Endothelial cell of umbilical vein (primary cell): ENCODE measurements around the gene RPAP3. TPM values are rescaled to one million over a fixed set of nuclear protein-coding genes. Genes with fewer than 3 reads are reported as not detected.

Experiments
- BruUV-seq: library from RNA; stranded (reverse); fragments of 400-500 nt; replicated peaks from 2 replicates; lab custom pipeline; 2021; lab: Mats Ljungman, UMichigan
- CTCF ChIA-PET: fragments of 300-600, 350-600 bp; sonication (Branson Sonifier 250); formaldehyde crosslinking; loops from one replicate; lab custom pipeline; 2021; ENCODE audit warnings: antibody characterized with exemption, inconsistent platforms; lab: Charles Lee
- POLR2A ChIA-PET: fragments of 300-600, 350-600 bp; sonication (Branson Sonifier 250); formaldehyde crosslinking; loops from one replicate; lab custom pipeline; 2021; ENCODE audit warnings: antibody characterized with exemption, inconsistent platforms; lab: Charles Lee
- DNase-seq: peaks from one replicate; pipeline ENCODE4 v3.0.0-alpha.2; 2011; ENCODE audit warnings: low read depth, low spot score
- FAIRE-seq: peaks from 2 replicates; lab custom pipeline; 2011; peaks lifted over from hg19 to GRCh38; lab: Jason Lieb, UNC
- H2AFZ ChIP-seq: 2 replicates; pipeline ENCODE4 v1.6.0; 2012; ENCODE audit warnings: low read depth, low read length, control low read depth, inconsistent platforms
- H3K27ac ChIP-seq: 2 replicates; pipeline ENCODE4 v1.5.1; 2011; ENCODE audit warnings: low read depth, mild to moderate bottlenecking, control low read depth, low read length, moderate library complexity; ENCODE audit not compliant: insufficient read depth
- H3K27me3 ChIP-seq, 2 experiments: 2 replicates each; pipeline versions ENCODE4 v1.6.0 to v1.6.1; 2011; ENCODE audit warnings: low read length in 2 of 2, mixed read lengths in 1 of 2; ENCODE audit not compliant: control insufficient read depth in 2 of 2, insufficient read depth in 2 of 2
- H3K36me3 ChIP-seq, 2 experiments: 2 replicates in 1 of 2; 3 replicates in 1 of 2; pipeline ENCODE4 v1.5.1; 2011; ENCODE audit warnings: low read length in 2 of 2, mild to moderate bottlenecking in 1 of 2, moderate library complexity in 1 of 2; ENCODE audit not compliant: control insufficient read depth in 2 of 2, insufficient read depth in 2 of 2; ENCODE audit errors: extremely low read depth in 1 of 2
- H3K4me1 ChIP-seq: 3 replicates; pipeline ENCODE4 v1.5.1; 2011; ENCODE audit warnings: mild to moderate bottlenecking, low read length; ENCODE audit not compliant: control insufficient read depth, insufficient read depth; ENCODE audit errors: extremely low read depth
- H3K4me2 ChIP-seq: 2 replicates; pipeline ENCODE4 v1.6.1; 2011; ENCODE audit warnings: low read length, control low read depth, mixed read lengths; ENCODE audit not compliant: insufficient read depth
- H3K4me3 ChIP-seq, 3 experiments: fragments of 200-600 bp in 1 of 3; sonication (generic), shearing (Covaris generic) in 1 of 3; replicated peaks in 1 of 3; 2 replicates each; pipeline ENCODE4 v1.5.1; 2011 to 2016; ENCODE audit warnings: control low read depth in 3 of 3, low read length in 3 of 3, mild to moderate bottlenecking in 2 of 3, inconsistent platforms in 1 of 3, low read depth in 1 of 3, moderate library complexity in 1 of 3; ENCODE audit not compliant: insufficient read depth in 1 of 3
- H3K79me2 ChIP-seq: 2 replicates; pipeline ENCODE4 v1.6.0; 2012; ENCODE audit warnings: low read length, inconsistent platforms; ENCODE audit not compliant: control insufficient read depth, insufficient read depth
- H3K9ac ChIP-seq: replicated peaks from 2 replicates; pipeline ENCODE3; 2011; ENCODE audit warnings: low read length, control low read depth; ENCODE audit not compliant: insufficient read depth; ENCODE audit errors: extremely low read depth
- H3K9me1 ChIP-seq: replicated peaks from 3 replicates; pipeline ENCODE4 v1.6.0; 2011; ENCODE audit warnings: mild to moderate bottlenecking, low read length; ENCODE audit not compliant: control insufficient read depth, insufficient read depth; ENCODE audit errors: extremely low read depth
- H3K9me3 ChIP-seq: replicated peaks from 2 replicates; pipeline ENCODE4 v1.5.1; 2012; ENCODE audit warnings: low read length, inconsistent platforms; ENCODE audit not compliant: control insufficient read depth, insufficient read depth
- H4K20me1 ChIP-seq: replicated peaks from 2 replicates; pipeline ENCODE3; 2011; ENCODE audit warnings: mild to moderate bottlenecking, low read length; ENCODE audit not compliant: control insufficient read depth, insufficient read depth; ENCODE audit errors: extremely low read depth
- EZH2 ChIP-seq: IDR thresholded peaks from 2 replicates; pipeline ENCODE4 v1.6.1; 2012; ENCODE audit warnings: borderline replicate concordance, low read depth, mild to moderate bottlenecking, moderate library complexity, low read length, inconsistent platforms; ENCODE audit not compliant: severe bottlenecking
- FOS ChIP-seq: IDR thresholded peaks from 2 replicates; pipeline ENCODE4 v1.6.1; 2011; ENCODE audit warnings: mild to moderate bottlenecking, low read length, moderate library complexity, borderline replicate concordance; ENCODE audit not compliant: insufficient read depth
- MYC ChIP-seq: IDR thresholded peaks from one replicate; pipeline ENCODE4 v1.6.1; 2011; ENCODE audit warnings: mild to moderate bottlenecking, low read depth, low read length
- POLR2A ChIP-seq: IDR thresholded peaks from 2 replicates; pipeline ENCODE4 v1.6.1; 2012; ENCODE audit warnings: low read depth, mild to moderate bottlenecking, control low read depth, low read length
- dilution Hi-C: fragments of 300-500 bp; cut with MboI; formaldehyde crosslinking; loops from one replicate; pipeline ENCODE4 v1.15.0; 2019; ENCODE audit warnings: low sequenced_read_pairs; ENCODE audit not compliant: extremely low pct_ligation_motif_present
- intact Hi-C: fragments of 100-400 bp; cut with micrococcal nuclease; formaldehyde crosslinking; loops from one replicate; pipeline ENCODE4 v1.10.0; 2022
- polyA plus RNA-seq, 4 experiments: library from polyadenylated mRNA; depleted of rRNA in 3 of 4; stranded (reverse) in 3 of 4; unstranded in 1 of 4; fragments of >200 nt; gene quantifications; 2 replicates each; pipeline versions ENCODE4 v1.2.1 to v1.2.3, GENCODE V29; 2011 to 2012; ENCODE audit warnings: missing spikeins in 1 of 4
- total RNA-seq: library from RNA; stranded (reverse); gene quantifications from 2 replicates; pipeline ENCODE4 v1.2.3, GENCODE V29; 2021
- TF ChIP-seq, protein P1 (sequence below): IDR thresholded peaks from 2 replicates; pipeline ENCODE4 v1.6.1; 2011; ENCODE audit not compliant: insufficient read depth, insufficient read length
- TF ChIP-seq, protein P2 (sequence below), 2 donors: IDR thresholded peaks; 1 replicate in 1 of 2; 2 replicates in 1 of 2; pipeline ENCODE4 v1.5.1; 2011; ENCODE audit warnings: low read length in 2 of 2, mild to moderate bottlenecking in 2 of 2, moderate library complexity in 2 of 2, control low read depth in 1 of 2, inconsistent platforms in 1 of 2, low read depth in 1 of 2; ENCODE audit not compliant: insufficient read depth in 1 of 2; ENCODE audit errors: extremely low read depth in 1 of 2

The RPAP3 gene
- total and polyA plus RNA-seq, 2 donors (not counting 3 experiments of a cell fraction or from before 2014, with no cell fraction given) = 3.9 to 29.8 TPM

DNA sequence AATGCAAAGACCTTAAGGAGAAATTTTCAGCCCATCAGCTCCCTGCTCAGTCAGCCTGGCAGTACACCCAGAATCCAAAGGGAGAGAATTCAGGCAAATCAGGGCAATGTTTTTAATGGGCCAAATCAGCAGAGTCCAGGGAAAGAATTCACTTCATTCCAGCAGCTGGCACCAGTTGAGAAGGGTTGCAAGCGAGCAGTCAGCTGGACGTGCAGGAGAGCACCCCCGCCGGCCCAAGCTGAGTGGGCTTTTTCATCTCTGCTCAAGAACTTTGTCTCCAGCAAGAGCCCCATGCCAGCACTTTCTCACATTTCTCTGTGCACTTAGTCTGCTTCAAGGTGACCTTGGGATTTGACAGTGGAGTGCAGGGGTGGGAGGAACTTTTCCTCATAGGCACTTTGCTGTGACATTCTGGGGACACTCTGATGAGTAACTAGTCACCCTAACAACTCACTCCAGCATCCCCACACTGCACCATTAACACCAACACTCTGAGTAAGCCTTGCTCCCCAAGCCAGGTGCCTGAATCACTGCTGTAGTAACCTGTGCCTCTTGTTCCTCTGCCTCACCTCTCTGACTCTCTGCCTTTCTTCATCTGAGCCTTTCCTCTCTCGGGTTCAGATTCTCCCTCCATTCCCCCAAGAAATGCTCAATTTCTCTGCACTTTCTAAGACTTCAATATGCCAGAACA lies 17.3 kb upstream of the RPAP3 start:
- DNase-seq = no peak
- Histone ChIP-seq H3K9me3 (no peaks in the 10 kb centered on the region), H4K20me1 (no peaks in the 10 kb centered on the region), H3K4me2 (no peak overlapping the region), H3K4me1 (no peaks in the 10 kb centered on the region), H3K9me1 (no peaks in the 10 kb centered on the region), H3K36me3 (no peaks in the 10 kb centered on the region), H3K27ac (no peak overlapping the region), H2AFZ (no peak overlapping the region), H3K79me2 (no peaks in the 10 kb centered on the region), H3K4me3 (no peak overlapping the region), H3K27me3 (no peaks in the 10 kb centered on the region), H3K9ac (no peak overlapping the region)
- no peak for TF ChIP-seq POLR2A
- no peak for TF ChIP-seq EZH2
- TF ChIP-seq, protein P1, sequence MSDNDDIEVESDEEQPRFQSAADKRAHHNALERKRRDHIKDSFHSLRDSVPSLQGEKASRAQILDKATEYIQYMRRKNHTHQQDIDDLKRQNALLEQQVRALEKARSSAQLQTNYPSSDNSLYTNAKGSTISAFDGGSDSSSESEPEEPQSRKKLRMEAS = no peak
- no peak for TF ChIP-seq MYC
- no peak for TF ChIP-seq FOS
- TF ChIP-seq, protein P2, sequence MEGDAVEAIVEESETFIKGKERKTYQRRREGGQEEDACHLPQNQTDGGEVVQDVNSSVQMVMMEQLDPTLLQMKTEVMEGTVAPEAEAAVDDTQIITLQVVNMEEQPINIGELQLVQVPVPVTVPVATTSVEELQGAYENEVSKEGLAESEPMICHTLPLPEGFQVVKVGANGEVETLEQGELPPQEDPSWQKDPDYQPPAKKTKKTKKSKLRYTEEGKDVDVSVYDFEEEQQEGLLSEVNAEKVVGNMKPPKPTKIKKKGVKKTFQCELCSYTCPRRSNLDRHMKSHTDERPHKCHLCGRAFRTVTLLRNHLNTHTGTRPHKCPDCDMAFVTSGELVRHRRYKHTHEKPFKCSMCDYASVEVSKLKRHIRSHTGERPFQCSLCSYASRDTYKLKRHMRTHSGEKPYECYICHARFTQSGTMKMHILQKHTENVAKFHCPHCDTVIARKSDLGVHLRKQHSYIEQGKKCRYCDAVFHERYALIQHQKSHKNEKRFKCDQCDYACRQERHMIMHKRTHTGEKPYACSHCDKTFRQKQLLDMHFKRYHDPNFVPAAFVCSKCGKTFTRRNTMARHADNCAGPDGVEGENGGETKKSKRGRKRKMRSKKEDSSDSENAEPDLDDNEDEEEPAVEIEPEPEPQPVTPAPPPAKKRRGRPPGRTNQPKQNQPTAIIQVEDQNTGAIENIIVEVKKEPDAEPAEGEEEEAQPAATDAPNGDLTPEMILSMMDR (IDR thresholded peaks at IDR 0.05; ENCODE audit: extremely low read depth in 1 of 2, insufficient read depth in 1 of 2, low read depth in 1 of 2, low read length in 2 of 2) = no peak
- intact Hi-C loops (no loop called here), dilution Hi-C loops (no loop called here)
- no peak for FAIRE-seq
- POLR2A ChIA-PET = no interaction called here
- CTCF ChIA-PET = interaction anchor here (0.8 to 3.2 kb wide), 6 partner anchors 20 to 115 kb away, joined by 3 to 21 read pairs (median 4); no protein-coding TSS in a partner anchor
- BruUV-seq = no TSS peak
